ENCODE data around the gene NCOA7.
"Not testable (repeated sequence)": the region's sequence is repeated elsewhere in the genome, so short reads cannot be mapped to it uniquely, and the experiment has no call there.

The NCOA7 gene

DNA sequence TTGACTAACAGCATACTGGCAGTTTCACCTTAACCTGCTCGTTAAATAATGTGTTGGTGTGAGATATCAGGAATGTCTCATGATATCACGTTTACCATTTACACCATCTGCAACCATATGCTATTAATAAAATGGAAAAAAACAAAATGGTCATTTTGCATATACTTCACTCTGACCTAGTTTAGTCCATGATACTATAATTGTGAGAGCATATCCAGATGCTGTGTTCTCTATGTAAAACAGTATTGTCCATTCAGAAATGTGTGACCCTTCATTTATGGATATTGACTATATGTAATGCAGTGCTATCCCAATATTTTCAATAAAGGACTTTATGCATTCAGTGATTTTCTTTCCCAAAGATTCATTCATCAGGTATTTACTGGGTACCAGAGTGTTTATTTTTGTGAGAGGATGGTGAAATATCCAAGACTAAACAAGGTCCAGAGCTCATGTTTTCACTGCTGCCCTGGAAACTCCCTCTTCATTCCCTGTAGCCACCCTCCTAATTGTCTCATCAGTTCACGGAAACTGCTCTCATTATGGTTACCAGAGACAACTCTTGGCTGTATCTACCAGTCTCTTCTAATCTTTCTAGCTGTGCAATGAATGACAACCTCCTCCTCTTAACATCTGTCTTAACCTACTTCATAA lies 140.1 kb downstream of the NCOA7 start:
- DNase-seq, result no peak

- no peak for DNase-seq
Measured at GRCh38 chr6:125931733-125932450, 141.1 kb downstream of the NCOA7 start.

GRCh38 chr6:125932451-125932795 lies 141.7 kb downstream of the NCOA7 start:
- no peak for DNase-seq

- not testable (repeated sequence) for DNase-seq
Measured at GRCh38 chr6:125935520-125935919, 144.8 kb downstream of the NCOA7 start.

GRCh38 chr6:125939026-125939425 lies 148.3 kb downstream of the NCOA7 start:
- DNase-seq, result no peak

GRCh38 chr6:125939791-125940190 lies 149.0 kb downstream of the NCOA7 start:
- no peak for DNase-seq

DNA sequence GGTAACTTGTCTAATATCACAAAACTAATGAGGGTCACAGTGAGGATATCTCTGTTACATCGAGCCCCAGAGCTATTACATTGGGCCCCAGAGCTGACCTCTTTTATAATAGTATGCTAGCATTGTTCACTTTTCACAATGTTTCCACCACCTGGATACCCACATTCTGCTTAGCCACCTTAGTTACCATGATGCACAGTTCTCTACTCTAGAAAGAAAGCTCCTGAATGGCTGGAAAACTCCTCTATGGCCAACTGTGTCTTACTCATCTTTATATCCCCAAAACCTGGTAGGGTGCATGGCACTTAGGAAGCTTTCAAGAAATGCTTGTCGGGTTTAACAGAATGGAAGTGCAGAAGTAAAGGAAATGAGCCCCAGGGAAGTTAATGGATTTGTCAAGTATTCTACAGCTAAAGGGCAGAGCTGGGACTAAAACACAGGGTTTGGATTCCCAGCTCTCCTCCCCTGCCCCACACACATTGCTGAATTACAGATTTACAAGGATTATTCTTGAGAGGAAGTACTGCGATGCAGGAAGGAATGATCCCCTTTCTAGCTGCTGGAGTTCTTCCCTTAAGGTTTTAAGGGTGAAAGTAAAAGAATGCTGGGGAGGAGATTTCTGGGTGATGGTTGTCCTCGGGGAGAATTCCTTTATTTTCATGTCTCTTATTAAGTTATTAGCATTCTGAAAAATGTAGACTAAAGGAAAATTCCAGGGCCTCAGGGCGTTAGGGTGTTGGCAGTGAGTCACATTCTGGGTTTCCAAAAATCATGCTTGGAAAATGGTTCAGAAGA lies 149.7 kb downstream of the NCOA7 start:
- no peak for DNase-seq

GRCh38 chr6:125942672-125943527 lies 152.1 kb downstream of the NCOA7 start:
- DNase-seq, result no peak

DNA sequence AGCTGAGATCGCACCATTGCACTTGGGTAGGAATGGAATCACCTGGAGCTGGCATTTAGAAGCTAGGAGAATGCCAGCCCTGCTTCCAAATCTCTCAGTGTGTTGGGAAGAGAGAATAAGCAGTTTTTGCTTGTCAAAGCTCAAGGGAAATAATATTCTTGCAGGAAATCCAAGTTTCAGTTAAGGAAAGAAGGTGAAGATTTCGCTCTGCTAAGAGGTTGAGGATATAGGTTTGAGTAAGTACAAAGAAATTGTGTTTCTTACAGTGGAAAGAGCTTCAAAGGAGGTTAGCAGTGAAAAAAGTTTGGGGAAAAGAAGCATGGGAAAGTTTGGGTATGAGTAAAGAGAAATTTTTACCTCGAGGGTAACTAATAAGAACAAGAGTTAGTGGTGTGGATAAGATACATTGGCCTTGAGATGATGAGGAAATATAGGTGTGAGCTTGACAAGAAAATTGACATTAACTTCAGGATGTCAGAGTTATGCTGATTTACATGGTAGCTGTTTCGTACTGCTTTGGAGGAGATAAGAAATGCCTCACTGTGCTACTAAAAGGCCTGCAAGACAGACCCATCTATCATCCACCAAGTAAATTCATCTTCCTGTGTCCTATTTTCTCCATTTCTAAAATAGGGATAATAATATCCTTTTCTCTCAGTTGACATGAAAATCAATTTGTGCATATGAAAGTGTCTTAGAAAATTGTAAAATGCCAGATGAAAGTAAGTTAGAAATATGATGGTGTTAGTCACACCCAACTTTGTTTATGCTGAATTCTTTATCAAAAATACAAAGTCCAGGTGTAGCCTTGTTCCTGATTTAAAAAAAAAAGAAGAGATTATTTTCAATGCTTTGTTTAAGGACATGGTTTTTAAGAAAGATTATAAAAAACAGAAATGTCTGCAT lies 153.0 kb downstream of the NCOA7 start:
- no peak for DNase-seq

DNA sequence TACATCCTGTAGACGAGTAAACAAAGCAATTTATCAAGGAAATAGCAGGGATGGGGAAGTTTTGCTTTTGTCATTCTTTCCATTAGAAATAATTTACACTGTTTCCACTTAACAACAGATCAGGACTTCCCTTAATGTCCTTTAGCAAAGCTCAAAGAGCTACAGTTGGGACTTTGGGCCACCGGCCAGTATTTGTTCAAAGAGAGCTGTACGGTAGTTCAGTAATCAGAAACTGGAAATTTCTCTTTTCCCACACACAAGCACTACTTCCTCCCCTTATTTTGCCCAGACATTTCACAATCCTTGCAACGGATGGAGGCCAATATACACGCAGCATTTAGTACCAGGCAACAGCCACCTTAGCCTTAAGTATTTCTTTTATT lies 153.7 kb downstream of the NCOA7 start:
- no peak for DNase-seq

- DNase-seq, result no peak
Measured at GRCh38 chr6:125944896-125945295, 154.1 kb downstream of the NCOA7 start.

DNA sequence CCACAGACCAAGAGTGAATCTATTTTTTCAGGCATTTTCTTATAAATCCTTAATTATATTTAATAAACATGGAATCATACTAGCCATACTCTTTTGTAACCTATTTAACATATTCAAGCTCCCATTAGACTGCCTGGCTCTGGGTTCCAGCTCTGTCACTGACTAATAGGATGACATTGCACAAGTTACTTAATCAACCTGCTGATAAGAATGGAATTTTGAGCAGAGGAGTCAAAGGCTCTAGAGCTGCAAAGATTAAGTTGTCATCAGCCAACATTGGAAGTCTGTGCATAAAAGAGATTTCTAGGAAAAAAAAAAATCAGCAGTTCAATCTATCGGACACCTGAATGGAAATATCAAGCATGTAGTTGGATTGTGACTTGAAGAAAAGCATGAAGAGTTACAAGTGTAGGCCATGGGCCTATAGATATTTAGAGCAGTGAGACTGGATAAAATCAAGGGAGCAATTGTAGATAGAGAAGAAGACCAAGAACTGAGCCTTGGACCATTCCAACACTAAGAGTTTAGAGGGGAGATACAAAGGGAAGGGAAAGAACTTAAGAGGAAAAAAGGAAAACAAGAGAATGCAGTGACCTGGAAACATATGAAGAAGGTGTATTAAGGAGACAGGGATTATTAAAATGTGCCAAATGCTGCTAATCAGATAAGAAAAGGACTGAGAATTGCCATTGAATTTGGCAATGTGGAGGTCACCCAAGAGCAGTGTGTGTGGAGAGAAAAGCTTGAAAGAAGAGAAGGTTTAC lies 154.8 kb downstream of the NCOA7 start:
- no peak for DNase-seq

GRCh38 chr6:125947615-125948014 lies 156.9 kb downstream of the NCOA7 start:
- no peak for DNase-seq

DNA sequence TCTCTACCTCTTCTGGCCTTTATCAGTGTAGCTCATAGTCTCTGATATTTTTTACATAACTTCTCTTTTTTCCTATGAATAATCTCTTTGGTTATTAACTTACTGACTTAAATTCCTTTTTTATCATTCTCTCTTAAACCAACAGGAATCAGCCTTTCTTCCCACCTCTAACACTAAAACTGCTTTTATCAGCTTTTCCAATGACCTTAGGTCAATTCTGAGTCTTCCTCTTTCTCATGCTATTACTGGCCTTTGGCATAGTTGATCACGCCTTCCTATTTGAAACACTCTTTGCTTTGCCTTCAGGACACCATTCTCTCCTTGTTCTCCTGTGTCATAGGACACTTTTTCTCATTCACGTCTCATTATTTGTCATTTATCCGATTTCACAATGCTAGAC lies 157.7 kb downstream of the NCOA7 start:
- no peak for DNase-seq

- DNase-seq, result no peak
Measured at GRCh38 chr6:125949069-125949468, 158.3 kb downstream of the NCOA7 start.

DNA sequence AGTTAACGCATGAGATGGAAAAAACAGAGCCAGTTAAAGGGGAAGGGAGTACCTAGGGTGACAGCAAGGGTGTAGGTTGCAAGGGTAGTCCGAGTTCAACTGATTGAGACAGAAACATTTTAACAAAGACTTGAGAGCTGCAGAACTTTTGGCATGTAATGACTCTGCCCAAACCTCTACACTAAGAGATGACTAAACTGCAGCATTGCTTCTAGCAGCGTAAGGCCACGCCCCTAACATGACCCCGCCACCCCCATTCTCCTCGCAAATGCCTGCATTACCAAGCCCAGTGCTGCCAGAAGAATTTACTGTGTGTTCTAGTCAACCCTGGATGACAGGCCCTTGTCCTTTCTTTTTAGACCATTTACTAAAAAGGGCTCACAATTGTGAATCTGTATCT lies 159.5 kb downstream of the NCOA7 start:
- DNase-seq, result no peak

DNA sequence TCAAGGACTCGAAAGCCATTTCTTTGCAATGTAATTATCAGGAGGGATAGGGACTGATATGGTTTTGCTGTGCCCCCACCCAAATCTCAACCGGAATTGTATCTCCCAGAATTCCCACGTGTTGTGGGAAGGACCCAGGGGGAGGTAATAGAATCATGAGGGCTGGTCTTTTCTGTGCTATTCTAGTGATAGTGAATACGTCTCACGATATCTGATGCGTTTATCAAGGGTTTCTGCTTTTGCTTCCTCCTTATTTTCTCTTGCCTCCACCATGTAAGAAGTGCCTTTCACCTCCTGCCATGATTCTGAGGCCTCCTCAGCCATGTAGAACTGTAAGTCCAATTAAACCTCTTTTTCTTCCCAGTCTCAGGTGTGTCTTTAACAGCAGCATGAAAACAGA lies 160.0 kb downstream of the NCOA7 start:
- not testable (repeated sequence) for DNase-seq

GRCh38 chr6:125951323-125951722 lies 160.6 kb downstream of the NCOA7 start:
- no peak for DNase-seq

GRCh38 chr6:125952764-125953501 lies 162.2 kb downstream of the NCOA7 start:
- DNase-seq, result no peak

DNA sequence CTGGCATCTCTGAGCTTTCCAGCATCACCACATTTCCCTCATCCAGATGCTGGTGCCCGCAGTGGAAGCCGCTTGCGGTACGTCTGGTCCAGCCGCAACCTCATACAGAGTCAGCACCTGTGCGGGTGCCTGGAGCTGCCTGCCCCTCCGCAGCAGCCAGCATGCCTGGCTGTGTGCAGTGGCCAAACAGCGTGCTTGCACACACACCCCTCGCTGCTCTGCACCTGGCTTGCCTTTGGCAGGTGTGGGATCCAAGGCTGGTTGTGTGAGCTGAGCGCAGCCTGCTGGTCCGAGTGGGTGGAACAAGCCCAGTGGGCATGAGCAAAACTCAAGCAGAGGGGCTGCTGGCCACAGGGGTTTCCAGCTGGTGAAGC lies 162.7 kb downstream of the NCOA7 start:
- DNase-seq, result no peak
